ENCODE data around the gene CCDC171.
"Not testable (repeated sequence)": the region's sequence is repeated elsewhere in the genome, so short reads cannot be mapped to it uniquely, and the experiment has no call there.

The CCDC171 gene

GRCh38 chr9:15763371-15763770 lies 210.5 kb downstream of the CCDC171 start:
- DNase-seq (ENCODE audit: low spot score): no peak

- DNase-seq (ENCODE audit: low spot score): no peak
Observed at GRCh38 chr9:15764131-15764530, 211.3 kb downstream of the CCDC171 start.

GRCh38 chr9:15769547-15769946 lies 216.7 kb downstream of the CCDC171 start:
- DNase-seq (ENCODE audit: low spot score): no peak

- no peak for DNase-seq (ENCODE audit: low spot score)
Observed at GRCh38 chr9:15778861-15779260, 226.0 kb downstream of the CCDC171 start.

GRCh38 chr9:15782106-15782505 lies 229.3 kb downstream of the CCDC171 start:
- DNase-seq (ENCODE audit: low spot score): no peak

GRCh38 chr9:15785584-15785983 lies 232.7 kb downstream of the CCDC171 start:
- no peak for DNase-seq (ENCODE audit: low spot score)

- no peak for DNase-seq (ENCODE audit: low spot score)
Observed at GRCh38 chr9:15786616-15787015, 233.8 kb downstream of the CCDC171 start.

GRCh38 chr9:15810219-15810899 lies 257.5 kb downstream of the CCDC171 start:
- DNase-seq (ENCODE audit: low spot score): not testable (repeated sequence)

- DNase-seq (ENCODE audit: low spot score): no peak
Observed at GRCh38 chr9:15813076-15813475, 260.2 kb downstream of the CCDC171 start.

- no peak for DNase-seq (ENCODE audit: low spot score)
Observed at GRCh38 chr9:15824310-15824709, 271.5 kb downstream of the CCDC171 start.

GRCh38 chr9:15831384-15831783 lies 278.5 kb downstream of the CCDC171 start:
- DNase-seq (ENCODE audit: low spot score): no peak

GRCh38 chr9:15834541-15834940 lies 281.7 kb downstream of the CCDC171 start:
- DNase-seq (ENCODE audit: low spot score): no peak

- DNase-seq (ENCODE audit: low spot score): peak; percentile 15
Observed at GRCh38 chr9:15837079-15837679, 284.3 kb downstream of the CCDC171 start.

GRCh38 chr9:15842051-15842450 lies 289.2 kb downstream of the CCDC171 start:
- no peak for DNase-seq (ENCODE audit: low spot score)

GRCh38 chr9:15843316-15843715 lies 290.5 kb downstream of the CCDC171 start:
- DNase-seq (ENCODE audit: low spot score): no peak

GRCh38 chr9:15843931-15844330 lies 291.1 kb downstream of the CCDC171 start:
- DNase-seq (ENCODE audit: low spot score): no peak

- no peak for DNase-seq (ENCODE audit: low spot score)
Observed at GRCh38 chr9:15846611-15847010, 293.8 kb downstream of the CCDC171 start.

GRCh38 chr9:15849871-15850270 lies 297.0 kb downstream of the CCDC171 start:
- DNase-seq (ENCODE audit: low spot score): no peak

GRCh38 chr9:15851766-15852165 lies 298.9 kb downstream of the CCDC171 start:
- no peak for DNase-seq (ENCODE audit: low spot score)

- no peak for DNase-seq (ENCODE audit: low spot score)
Observed at GRCh38 chr9:15856591-15856990, 303.7 kb downstream of the CCDC171 start.

- no peak for DNase-seq (ENCODE audit: low spot score)
Observed at GRCh38 chr9:15867334-15867733, 314.5 kb downstream of the CCDC171 start.

- DNase-seq (ENCODE audit: low spot score): no peak
Observed at GRCh38 chr9:15867988-15868387, 315.1 kb downstream of the CCDC171 start.

GRCh38 chr9:15873573-15874177 lies 320.8 kb downstream of the CCDC171 start:
- peak; percentile 3 for DNase-seq (ENCODE audit: low spot score)

- no peak for DNase-seq (ENCODE audit: low spot score)
Observed at GRCh38 chr9:15882328-15882727, 329.5 kb downstream of the CCDC171 start.

All from HuH-7 (cell line).